ENCODE data around the gene DYNC2I2. TPM values are rescaled to one million over a fixed set of nuclear protein-coding genes. Genes with fewer than 3 reads are reported as not detected.
A peak's percentile ranks its signal among the peaks of the same experiment; 100 is the strongest.
"Not testable (repeated sequence)": the region's sequence is repeated elsewhere in the genome, so short reads cannot be mapped to it uniquely, and the experiment has no call there.

DYNC2I2 gene
- total RNA-seq, 2 experiments from 2014 or later, result 55.5 to 97.6 TPM

DNA sequence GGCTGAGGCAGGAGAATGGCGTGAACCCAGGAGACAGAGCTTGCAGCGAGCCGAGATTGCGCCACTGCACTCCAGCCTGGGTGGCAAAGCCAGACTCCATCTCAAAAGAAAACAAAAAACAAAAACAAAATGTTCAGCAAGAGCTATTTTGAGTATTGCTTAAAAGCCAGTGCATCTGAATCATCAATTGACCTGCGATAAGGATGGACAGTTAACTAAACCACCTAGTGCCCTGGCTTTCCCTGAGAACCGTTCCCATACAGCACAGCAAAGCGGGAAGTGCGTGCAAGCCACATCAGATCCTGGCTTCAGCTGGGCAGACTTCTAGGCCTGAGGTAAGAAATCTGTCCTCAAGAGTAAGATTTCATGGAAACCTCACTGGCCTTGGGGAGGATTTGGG is 2.7 kb downstream of the DYNC2I2 start:
- intact Hi-C loops (cut with micrococcal nuclease; ENCODE audit: unreplicated experiment), result no loop called here
- Histone ChIP-seq H3K9me3 (ENCODE audit: low read length) (no peaks in the 10 kb centered on the region), H3K27ac (ENCODE audit: low read depth, low read length, poor library complexity, severe bottlenecking) (no peak overlapping the region), H3K4me1 (ENCODE audit: insufficient read depth, low read length, poor library complexity, severe bottlenecking) (peaks cover 16% of the 10 kb centered on the region), H3K79me2 (ENCODE audit: insufficient read depth, low read depth, low read length) (no peaks in the 10 kb centered on the region), H3K4me3 (ENCODE audit: low read depth, low read length, poor library complexity, severe bottlenecking) (no peak overlapping the region), H2AFZ (ENCODE audit: low read length) (no peak overlapping the region), H4K20me1 (ENCODE audit: insufficient read depth, low read length) (no peaks in the 10 kb centered on the region), H3K4me2 (ENCODE audit: low read length) (no peak overlapping the region), H3K36me3 (ENCODE audit: insufficient read depth, low read length) (no peaks in the 10 kb centered on the region), H3K9me2 (ENCODE audit: insufficient read depth, low read length) (no peaks in the 10 kb centered on the region)
- no peak for DNase-seq (ENCODE audit: low spot score)
- ChIA-PET CTCF (ENCODE audit: unreplicated experiment) (no interaction called here), POLR2A (interaction anchor here (0.6 to 1.9 kb wide), 3 partner anchors 10 to 30 kb away, joined by 3 to 8 read pairs (median 5); no protein-coding TSS in a partner anchor)
- no TSS peak for BruUV-seq (replicated peaks)
- no peak for TF ChIP-seq EZH2phosphoT487 (IDR thresholded peaks at IDR 0.05; ENCODE audit: borderline replicate concordance, low read depth, low read length)
- TF ChIP-seq, protein P1, sequence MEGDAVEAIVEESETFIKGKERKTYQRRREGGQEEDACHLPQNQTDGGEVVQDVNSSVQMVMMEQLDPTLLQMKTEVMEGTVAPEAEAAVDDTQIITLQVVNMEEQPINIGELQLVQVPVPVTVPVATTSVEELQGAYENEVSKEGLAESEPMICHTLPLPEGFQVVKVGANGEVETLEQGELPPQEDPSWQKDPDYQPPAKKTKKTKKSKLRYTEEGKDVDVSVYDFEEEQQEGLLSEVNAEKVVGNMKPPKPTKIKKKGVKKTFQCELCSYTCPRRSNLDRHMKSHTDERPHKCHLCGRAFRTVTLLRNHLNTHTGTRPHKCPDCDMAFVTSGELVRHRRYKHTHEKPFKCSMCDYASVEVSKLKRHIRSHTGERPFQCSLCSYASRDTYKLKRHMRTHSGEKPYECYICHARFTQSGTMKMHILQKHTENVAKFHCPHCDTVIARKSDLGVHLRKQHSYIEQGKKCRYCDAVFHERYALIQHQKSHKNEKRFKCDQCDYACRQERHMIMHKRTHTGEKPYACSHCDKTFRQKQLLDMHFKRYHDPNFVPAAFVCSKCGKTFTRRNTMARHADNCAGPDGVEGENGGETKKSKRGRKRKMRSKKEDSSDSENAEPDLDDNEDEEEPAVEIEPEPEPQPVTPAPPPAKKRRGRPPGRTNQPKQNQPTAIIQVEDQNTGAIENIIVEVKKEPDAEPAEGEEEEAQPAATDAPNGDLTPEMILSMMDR (conservative IDR thresholded peaks at IDR 0.05; ENCODE audit: low read length), result no peak

GRCh38 chr9:128651798-128652197 is 4.8 kb downstream of the DYNC2I2 start:
- Histone ChIP-seq H3K27ac (ENCODE audit: low read depth, low read length, poor library complexity, severe bottlenecking) (no peak overlapping the region), H4K20me1 (ENCODE audit: insufficient read depth, low read length) (no peaks in the 10 kb centered on the region), H3K36me3 (ENCODE audit: insufficient read depth, low read length) (no peaks in the 10 kb centered on the region), H3K9me3 (ENCODE audit: low read length) (no peaks in the 10 kb centered on the region), H3K79me2 (ENCODE audit: insufficient read depth, low read depth, low read length) (no peaks in the 10 kb centered on the region), H3K4me3 (ENCODE audit: low read depth, low read length, poor library complexity, severe bottlenecking) (no peak overlapping the region), H2AFZ (ENCODE audit: low read length) (no peak overlapping the region), H3K9me2 (ENCODE audit: insufficient read depth, low read length) (no peaks in the 10 kb centered on the region), H3K4me1 (ENCODE audit: insufficient read depth, low read length, poor library complexity, severe bottlenecking) (peaks cover 17% of the 10 kb centered on the region), H3K4me2 (ENCODE audit: low read length) (no peak overlapping the region)
- TF ChIP-seq, protein P1 (conservative IDR thresholded peaks at IDR 0.05; ENCODE audit: low read length), result no peak
- no peak for TF ChIP-seq EZH2phosphoT487 (IDR thresholded peaks at IDR 0.05; ENCODE audit: borderline replicate concordance, low read depth, low read length)
- intact Hi-C loops (cut with micrococcal nuclease; ENCODE audit: unreplicated experiment), result no loop called here
- no peak for DNase-seq (ENCODE audit: low spot score)
- ChIA-PET CTCF (ENCODE audit: unreplicated experiment) (no interaction called here), POLR2A (interaction anchor here (0.6 to 0.7 kb wide), 2 partner anchors 8 to 115 kb away, joined by 3 read pairs; no protein-coding TSS in a partner anchor)
- no TSS peak for BruUV-seq (replicated peaks)

- H3K79me2 ChIP-seq (ENCODE audit: insufficient read depth, low read depth, low read length); BruUV-seq (replicated peaks); H3K9me3 ChIP-seq (ENCODE audit: low read length); H3K27ac ChIP-seq (ENCODE audit: low read depth, low read length, poor library complexity, severe bottlenecking); H3K36me3 ChIP-seq (ENCODE audit: insufficient read depth, low read length); H3K9me2 ChIP-seq (ENCODE audit: insufficient read depth, low read length); H3K4me3 ChIP-seq (ENCODE audit: low read depth, low read length, poor library complexity, severe bottlenecking); H3K4me2 ChIP-seq (ENCODE audit: low read length); CTCF ChIA-PET (ENCODE audit: unreplicated experiment); H4K20me1 ChIP-seq (ENCODE audit: insufficient read depth, low read length); H2AFZ ChIP-seq (ENCODE audit: low read length); POLR2A ChIA-PET: not testable (repeated sequence)
- TF ChIP-seq, protein P1 (conservative IDR thresholded peaks at IDR 0.05; ENCODE audit: low read length), result peak; percentile 70
- H3K4me1 ChIP-seq (ENCODE audit: insufficient read depth, low read length, poor library complexity, severe bottlenecking), result peaks cover 26% of the 10 kb centered on the region
- DNase-seq (ENCODE audit: low spot score), result peak; percentile 68
- intact Hi-C loops (cut with micrococcal nuclease; ENCODE audit: unreplicated experiment), result loop anchor here (5.0 to 10.0 kb wide), 4 partner anchors 39 to 169 kb away; partner anchors contain the start of genes ENDOG, SET, TBC1D13 and ZDHHC12
Observed at GRCh38 chr9:128648206-128648605, 8.4 kb downstream of the DYNC2I2 start.

Data from OCI-LY7 (cell line).